ENCODE results near the gene ABCB6.

ABCB6 gene

GRCh38 chr2:219181531-219181930, 37.2 kb downstream of the ABCB6 start:
- H3K4me3 ChIP-seq (ENCODE audit: low read depth, low read length) = no peak overlapping the region
- TF ChIP-seq, protein P1, sequence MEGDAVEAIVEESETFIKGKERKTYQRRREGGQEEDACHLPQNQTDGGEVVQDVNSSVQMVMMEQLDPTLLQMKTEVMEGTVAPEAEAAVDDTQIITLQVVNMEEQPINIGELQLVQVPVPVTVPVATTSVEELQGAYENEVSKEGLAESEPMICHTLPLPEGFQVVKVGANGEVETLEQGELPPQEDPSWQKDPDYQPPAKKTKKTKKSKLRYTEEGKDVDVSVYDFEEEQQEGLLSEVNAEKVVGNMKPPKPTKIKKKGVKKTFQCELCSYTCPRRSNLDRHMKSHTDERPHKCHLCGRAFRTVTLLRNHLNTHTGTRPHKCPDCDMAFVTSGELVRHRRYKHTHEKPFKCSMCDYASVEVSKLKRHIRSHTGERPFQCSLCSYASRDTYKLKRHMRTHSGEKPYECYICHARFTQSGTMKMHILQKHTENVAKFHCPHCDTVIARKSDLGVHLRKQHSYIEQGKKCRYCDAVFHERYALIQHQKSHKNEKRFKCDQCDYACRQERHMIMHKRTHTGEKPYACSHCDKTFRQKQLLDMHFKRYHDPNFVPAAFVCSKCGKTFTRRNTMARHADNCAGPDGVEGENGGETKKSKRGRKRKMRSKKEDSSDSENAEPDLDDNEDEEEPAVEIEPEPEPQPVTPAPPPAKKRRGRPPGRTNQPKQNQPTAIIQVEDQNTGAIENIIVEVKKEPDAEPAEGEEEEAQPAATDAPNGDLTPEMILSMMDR (IDR thresholded peaks at IDR 0.05; ENCODE audit: borderline replicate concordance, insufficient read depth, low read depth, low read length) = no peak

DNA sequence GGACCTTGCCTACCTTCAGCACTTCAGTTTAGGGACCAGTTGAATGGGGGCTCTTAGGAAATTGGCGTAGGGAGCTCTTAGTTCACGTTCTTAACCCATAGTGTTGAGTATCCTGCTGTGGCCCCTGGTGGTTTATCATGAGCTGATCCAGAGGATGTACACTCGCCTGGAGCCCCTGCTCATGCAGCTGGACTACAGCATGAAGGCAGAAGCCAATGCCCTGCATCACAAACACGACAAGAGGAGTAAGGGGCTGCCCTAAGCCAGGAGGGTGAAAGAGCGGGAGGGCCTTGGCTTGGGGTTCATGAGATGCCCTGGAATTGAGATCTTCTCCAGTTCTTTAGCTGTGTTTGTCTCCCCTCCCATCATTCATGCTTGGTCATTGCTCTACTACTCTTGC, 37.8 kb downstream of the ABCB6 start:
- no peak overlapping the region for H3K4me3 ChIP-seq (ENCODE audit: low read depth, low read length)
- TF ChIP-seq, protein P1 (IDR thresholded peaks at IDR 0.05; ENCODE audit: borderline replicate concordance, insufficient read depth, low read depth, low read length) = no peak

GRCh38 chr2:219179601-219180465, 38.9 kb downstream of the ABCB6 start:
- TF ChIP-seq, protein P1 (IDR thresholded peaks at IDR 0.05; ENCODE audit: borderline replicate concordance, insufficient read depth, low read depth, low read length) = no peak
- no peak overlapping the region for H3K4me3 ChIP-seq (ENCODE audit: low read depth, low read length)

- TF ChIP-seq, protein P1 (IDR thresholded peaks at IDR 0.05; ENCODE audit: borderline replicate concordance, insufficient read depth, low read depth, low read length) = no peak
- H3K4me3 ChIP-seq (ENCODE audit: low read depth, low read length) = peak overlapping the region; percentile 64
Observed at GRCh38 chr2:219178377-219179175, 40.2 kb downstream of the ABCB6 start.

GRCh38 chr2:219177552-219178376, 41.0 kb downstream of the ABCB6 start, which contains the start of gene RETREG2:
TSS of gene RETREG2 (plus strand) at chr2:219178275. CDS start at chr2:219178353, 78 bp downstream.
- H3K4me3 ChIP-seq (ENCODE audit: low read depth, low read length) = peak within 1 kb of the TSS; percentile 64
- TF ChIP-seq, protein P1 (IDR thresholded peaks at IDR 0.05; ENCODE audit: borderline replicate concordance, insufficient read depth, low read depth, low read length) = peak; percentile 66; the same call in 1 of the 2 replicates

GRCh38 chr2:219176818-219177551, 41.8 kb downstream of the ABCB6 start, which contains the start of gene CNPPD1:
TSS of gene CNPPD1 (minus strand) at chr2:219176925. CDS start at chr2:219176828, 97 bp downstream.
- TF ChIP-seq, protein P1 (IDR thresholded peaks at IDR 0.05; ENCODE audit: borderline replicate concordance, insufficient read depth, low read depth, low read length) = no peak
- peak within 1 kb of the TSS; percentile 64 for H3K4me3 ChIP-seq (ENCODE audit: low read depth, low read length)
